Stimulated activated CD8-positive, alpha-beta memory T cell treated with anti-CD3 and anti-CD28 coated beads, Interleukin-7, amount 100 ng/mL, for 4 hours (primary cell): ENCODE data around the gene TMEM63B.
"Not testable (repeated sequence)": the region's sequence is repeated elsewhere in the genome, so short reads cannot be mapped to it uniquely, and the experiment has no call there.

ENCODE experiments used
- DNase-seq, 2 donors: peaks; one replicate each; pipeline ENCODE4 v3.0.0-alpha.2; 2020; ENCODE audit warnings: low read depth in 2 of 2

TMEM63B gene

DNA sequence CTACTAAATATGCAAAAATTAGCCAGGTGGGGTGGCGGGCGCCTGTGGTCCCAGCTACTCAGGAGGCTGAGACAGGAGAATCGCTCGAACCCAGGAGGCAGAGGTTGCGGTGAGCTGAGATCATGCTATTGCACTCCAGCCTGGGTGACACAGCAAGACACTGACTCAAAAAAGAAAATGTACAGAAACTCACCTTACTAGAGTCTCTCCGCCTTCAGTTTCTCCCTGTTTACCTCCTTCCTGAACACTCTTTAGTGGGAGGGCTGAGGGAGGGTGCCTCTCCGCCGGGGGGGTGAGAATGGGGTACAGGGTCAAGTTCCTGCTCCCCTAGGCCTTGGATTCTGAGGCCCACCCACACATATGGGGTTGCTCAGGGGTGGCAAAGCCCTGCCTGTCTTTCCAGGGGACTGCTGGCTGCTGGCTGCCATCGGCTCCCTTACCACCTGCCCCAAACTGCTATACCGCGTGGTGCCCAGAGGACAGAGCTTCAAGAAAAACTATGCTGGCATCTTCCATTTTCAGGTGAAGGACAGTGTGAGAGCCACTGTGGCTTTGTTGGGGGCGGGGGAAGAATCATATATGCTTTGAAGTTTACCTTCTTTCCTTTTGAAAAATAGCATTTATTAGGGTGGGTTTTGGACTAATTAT, 44.7 kb downstream of the TMEM63B start:
- no peak for DNase-seq

DNA sequence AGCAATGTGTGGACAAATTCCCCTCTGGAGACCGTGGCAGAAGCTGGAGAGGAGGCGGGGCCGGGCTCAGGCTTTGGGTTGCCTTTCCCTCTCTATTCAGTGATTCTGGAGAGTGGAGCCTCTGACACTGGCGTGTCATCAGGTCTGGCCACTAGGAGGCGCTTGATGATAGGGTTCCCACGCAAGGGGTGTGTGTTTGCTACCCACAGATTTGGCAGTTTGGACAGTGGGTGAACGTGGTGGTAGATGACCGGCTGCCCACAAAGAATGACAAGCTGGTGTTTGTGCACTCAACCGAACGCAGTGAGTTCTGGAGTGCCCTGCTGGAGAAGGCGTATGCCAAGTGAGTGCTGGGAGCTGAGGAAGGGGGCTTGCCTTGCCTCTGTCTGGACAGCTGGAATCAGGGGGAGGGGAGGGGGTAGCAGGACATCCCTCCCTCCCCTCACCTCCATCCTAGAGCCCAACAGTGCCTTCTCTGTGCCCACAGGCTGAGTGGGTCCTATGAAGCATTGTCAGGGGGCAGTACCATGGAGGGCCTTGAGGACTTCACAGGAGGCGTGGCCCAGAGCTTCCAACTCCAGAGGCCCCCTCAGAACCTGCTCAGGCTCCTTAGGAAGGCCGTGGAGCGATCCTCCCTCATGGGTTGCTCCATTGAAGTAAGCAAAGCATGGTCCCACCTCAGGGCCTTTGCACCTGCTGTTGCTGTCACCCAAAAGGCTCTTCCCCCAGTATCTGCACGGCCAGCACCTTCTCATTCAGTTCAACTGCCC, 45.6 kb downstream of the TMEM63B start:
- DNase-seq, result peak; percentile 60 to 63

DNA sequence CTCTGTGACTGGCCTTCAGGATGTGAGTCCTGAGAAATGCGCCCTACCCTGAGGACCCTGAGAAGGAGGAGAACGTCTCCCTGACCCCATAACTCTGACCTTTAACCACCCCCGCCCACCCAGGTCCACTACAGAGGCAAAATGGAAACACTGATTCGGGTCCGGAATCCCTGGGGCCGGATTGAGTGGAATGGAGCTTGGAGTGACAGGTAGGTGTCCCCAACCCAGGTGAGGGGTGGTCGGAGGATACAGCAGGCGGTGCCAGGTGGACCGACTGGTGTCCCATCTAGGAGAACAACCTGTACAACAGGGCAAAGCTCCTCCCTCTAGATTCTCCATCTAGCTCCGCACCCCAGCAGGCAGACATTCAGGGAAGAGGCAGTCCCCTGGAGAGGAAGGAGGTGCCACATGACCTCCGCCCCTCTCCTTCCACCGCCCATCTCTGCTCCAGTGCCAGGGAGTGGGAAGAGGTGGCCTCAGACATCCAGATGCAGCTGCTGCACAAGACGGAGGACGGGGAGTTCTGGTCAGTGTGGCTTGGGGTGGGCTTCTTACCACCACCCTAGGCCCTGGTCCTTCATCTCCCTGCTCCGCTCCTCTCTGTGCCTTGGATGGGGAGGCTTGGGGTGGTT, 48.9 kb downstream of the TMEM63B start:
- DNase-seq, result no peak

DNA sequence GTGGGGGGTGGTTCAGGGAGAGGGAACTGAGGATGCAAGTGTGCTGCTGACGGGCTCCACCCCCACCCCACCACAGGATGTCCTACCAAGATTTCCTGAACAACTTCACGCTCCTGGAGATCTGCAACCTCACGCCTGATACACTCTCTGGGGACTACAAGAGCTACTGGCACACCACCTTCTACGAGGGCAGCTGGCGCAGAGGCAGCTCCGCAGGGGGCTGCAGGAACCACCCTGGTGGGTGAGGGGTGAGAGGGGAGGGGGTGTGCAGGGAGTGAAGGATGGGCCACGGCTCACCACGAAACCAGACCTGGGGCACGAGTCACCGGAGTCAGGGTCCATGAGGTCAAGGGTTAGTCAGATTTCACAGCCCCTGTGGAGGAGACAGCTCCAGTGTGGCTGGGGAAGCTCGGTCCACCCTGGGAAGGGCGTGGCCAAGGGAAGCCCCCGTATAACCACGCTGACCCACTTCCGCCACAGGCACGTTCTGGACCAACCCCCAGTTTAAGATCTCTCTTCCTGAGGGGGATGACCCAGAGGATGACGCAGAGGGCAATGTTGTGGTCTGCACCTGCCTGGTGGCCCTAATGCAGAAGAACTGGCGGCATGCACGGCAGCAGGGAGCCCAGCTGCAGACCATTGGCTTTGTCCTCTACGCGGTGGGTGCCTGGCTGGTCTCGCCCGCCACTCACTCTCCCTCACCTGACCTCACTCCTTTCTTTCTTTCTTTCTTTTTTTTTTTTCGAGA, 49.6 kb downstream of the TMEM63B start:
- DNase-seq, result peak; percentile 3 to 24

DNA sequence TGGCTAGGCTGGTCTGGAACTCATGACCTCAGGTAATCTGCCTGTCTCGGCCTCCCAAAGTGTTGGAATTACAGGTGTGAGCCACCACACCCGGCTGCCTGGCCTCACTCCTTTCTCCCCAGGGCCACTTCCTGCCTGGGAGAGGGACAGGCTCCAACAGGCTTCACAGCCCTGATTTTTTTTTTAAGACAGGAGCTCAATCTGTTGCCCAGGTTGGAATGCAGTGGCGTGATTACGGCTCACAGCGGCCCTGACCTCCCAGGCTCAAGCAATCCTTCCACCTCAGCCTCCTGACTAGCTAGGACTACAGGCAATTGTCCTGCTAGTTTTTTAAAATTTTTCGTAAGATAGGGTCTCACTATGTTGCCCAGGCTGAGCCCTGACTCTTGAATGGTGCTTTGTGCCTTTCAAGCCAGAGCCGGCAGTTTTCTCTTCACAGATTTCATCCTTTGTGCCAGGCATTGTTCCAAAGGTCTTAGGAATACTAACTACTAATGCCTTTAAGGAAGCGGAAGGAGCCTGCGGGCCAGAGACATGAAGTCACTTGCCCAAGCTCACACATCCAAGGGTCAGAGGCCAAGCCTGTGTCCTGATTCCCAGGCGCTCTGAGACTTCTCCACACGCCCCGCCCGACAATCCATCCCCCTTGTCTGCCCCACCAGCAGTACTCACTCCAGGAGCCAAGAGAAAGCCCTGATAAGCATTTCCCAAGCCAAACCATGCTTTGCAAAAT, 50.5 kb downstream of the TMEM63B start:
- no peak for DNase-seq

DNA sequence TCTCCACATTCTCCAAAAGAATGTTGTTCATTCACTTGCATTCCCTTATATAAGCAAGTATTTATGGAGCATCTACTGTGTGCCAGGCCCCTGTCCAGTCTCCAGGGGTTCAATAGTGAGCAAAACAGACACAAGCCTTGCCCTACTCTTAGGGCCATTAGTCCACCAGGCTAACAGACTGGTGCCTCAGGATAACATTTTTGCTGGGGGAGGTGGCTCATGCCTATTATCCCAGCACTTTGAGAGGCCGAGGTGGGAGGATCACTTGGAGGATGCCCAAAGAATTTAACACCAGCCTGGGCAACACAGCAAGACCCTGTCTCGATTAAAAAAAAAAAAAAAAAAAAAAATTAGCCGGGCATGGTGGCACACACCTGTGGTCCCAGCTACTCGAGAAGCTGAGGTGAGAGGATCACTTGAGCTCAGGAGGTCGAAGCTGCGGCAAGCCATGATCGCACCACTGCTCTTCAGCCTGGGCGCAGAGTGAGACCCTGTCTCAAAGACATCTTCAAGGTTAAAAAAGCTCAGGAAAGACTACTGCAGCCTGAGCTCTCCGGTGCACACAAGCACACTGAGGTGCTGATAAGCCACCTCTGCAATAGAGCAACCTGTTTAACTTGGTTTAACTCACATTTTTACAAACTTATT, 51.2 kb downstream of the TMEM63B start:
- no peak for DNase-seq

DNA sequence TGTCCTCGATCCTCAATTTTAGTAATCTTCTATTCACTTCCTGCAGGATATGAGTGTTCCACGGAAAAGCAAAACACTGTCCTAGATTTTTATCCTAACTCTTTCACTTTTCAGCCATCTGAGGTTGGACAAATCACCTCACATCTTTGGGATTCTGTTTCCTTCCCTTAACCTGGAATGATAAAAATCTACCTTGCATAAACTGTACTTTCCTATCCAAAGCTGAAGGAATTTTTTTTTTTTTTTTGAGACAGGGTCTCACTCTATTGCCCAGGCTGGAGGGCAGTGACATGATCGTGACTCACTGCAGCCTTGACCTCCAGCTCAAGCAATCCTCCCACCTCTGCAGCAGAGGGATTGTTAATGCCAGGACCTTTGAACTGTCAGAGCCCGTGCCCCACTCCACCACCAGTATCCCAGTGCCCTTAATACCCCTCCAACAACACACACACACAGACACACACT, 51.8 kb downstream of the TMEM63B start:
- no peak for DNase-seq

DNA sequence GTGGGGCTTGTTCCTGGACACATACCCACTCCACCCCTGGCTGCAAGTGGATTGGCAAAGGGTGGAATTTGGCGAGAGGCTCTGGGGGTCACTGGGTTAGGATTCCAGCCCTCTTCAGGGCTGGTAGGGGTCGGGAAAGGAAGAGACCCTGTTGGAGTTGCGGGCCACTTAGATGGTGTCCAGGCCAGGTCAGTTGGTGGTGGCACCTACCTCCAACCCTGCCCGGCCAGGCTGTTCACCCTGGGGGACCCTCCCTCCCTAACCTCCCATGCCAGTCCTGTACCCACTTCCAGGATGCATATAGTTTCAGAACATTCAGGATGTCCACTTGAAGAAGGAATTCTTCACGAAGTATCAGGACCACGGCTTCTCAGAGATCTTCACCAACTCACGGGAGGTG, 52.3 kb downstream of the TMEM63B start:
- DNase-seq, result no peak

DNA sequence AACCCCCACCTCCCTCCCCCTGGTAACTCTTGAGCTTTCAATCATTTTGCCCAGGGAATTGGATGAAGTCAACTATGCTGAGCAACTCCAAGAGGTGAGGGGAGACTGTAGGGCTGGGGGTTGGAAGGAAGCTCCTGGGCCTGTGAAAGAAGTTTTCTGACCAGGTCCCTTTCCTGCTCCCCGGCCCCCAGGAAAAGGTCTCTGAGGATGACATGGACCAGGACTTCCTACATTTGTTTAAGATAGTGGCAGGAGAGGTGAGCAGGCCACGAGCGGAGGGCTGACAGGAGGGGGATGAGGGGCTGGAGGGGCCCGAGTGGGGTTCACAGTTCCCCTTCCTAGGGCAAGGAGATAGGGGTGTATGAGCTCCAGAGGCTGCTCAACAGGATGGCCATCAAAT, 53.1 kb downstream of the TMEM63B start:
- no peak for DNase-seq

DNA sequence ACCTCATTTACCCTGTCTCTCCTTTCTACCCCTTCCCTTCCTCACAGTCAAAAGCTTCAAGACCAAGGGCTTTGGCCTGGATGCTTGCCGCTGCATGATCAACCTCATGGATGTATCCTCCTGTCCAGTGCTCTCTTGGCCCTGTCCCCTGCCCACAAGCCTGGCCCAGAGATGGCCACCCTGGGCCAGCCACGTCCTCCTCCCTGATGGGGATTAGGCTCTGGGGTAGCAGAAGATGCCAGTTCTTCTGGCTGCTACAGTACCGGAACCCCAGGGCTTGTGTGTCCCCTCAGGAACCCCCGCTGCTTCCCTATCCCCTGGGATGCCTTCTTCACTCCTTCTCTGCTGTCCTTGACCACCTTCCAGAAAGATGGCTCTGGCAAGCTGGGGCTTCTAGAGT, 53.5 kb downstream of the TMEM63B start:
- no peak for DNase-seq

DNA sequence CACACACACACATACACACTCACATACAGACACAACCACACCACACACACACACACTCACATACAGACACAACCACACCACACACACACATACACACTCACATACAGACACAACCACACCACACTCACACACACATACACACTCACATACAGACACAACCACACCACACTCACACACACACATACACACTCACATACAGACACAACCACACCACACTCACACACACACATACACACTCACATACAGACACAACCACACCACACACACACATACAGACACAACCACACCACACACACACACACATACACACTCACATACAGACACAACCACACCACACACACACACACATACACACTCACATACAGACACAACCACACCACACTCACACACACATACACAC, 54.4 kb downstream of the TMEM63B start:
- not testable (repeated sequence) for DNase-seq

DNA sequence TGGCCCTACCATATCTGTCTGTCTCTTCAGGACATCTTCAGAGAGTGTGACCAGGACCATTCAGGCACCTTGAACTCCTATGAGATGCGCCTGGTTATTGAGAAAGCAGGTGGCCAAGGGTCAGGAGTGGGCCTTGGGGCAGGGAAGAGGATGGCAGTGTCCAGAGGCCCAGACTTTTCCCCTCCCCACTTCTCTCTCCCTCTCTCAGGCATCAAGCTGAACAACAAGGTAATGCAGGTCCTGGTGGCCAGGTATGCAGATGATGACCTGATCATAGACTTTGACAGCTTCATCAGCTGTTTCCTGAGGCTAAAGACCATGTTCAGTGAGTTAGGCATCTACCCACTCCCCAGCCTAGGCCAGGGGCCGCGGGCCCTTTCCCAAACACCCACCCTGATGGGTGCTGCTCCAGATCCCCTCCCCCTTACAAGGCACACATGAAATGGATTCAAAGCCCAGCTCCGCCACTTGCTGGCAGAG, 55.6 kb downstream of the TMEM63B start:
- no peak for DNase-seq

DNA sequence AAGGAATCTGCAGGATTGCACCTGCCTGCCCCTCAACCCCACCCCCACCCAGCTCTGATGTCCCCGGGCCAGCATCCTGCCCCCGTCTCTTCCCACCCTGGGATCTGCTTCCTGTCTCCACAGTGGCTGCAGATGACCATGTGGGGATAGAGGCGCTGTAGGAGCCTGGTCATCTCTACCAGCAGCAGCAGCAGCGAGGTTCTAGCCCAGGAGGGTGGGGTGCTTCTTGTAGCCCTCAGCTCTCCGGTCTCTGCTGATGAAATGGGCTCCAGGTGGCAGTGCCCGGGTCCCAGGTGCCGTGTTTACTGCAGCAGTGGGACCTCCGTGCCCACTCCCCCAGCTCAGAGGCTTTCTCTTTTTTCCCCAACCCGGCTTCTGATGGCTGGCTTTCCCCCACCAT, 56.4 kb downstream of the TMEM63B start:
- DNase-seq, result no peak

DNA sequence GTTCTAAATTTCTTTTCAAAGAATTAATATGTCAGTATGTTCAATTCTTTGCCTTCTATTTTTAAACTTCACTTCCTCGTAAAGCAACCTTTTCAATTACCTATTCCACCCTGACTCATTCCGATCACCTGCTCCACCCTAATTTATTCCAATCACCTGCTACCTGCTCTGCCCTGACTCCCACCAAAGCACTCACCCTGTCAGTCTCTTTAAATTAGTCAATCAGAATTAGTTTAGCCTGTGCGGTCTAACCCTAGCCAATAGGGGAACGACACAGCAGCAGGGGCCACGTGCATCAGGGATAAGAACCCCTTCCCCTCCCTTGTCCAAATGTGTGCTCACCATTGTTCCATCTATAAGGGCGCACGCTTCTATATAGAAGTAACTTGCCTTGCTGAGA, 58.0 kb downstream of the TMEM63B start:
- not testable (repeated sequence) for DNase-seq

DNA sequence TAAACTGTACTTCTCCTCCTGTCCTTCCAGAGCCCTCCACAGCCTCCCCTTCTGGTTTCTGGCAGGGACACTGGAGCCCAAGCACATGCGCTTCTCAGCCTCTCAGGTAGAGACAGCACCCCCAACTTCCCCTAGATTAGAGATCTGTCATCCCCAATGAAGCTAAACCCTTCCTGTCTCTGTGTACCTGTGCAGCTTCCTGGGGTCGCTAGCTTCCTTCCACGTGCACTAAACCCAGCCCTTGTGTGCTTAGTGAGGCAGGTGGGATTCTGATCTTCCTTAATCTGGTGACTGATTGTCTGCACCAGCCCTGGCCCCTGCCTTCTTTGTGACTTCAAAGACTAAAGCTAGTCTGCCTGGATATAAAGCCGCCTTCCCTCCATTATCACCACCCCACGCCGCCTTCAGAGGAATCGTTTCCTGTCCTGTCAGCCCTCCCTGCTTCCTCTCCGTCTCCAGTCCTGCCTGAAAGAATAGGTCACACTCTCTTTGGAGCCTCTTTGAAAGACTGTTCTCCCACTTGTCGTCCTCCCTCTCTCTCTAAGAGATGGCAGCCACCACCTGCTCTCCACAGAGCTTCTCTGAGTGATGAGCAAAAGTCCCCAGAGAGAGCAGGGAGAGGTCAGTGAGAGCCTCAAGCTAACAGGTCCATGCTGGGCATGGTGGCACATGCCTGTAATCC, 58.7 kb downstream of the TMEM63B start:
- no peak for DNase-seq

DNA sequence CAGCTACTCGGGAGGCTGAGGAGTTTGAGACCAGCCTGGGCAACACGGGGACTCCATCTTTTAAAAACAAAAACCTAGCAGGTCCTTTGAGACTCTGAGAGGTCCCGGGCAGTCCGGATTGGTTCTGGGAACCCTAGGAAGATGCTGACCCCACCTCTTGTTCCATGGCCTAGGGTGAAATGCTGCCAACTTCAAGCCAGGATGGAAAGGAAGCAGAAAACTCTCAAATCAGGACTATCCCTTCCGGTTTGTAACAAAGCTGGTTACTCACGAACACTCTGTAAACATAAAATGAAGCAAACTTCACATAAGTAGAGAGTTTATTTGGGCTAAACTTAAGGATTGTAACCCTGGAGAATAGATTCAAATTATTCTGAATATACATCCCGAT, 59.3 kb downstream of the TMEM63B start:
- DNase-seq, result no peak

DNA sequence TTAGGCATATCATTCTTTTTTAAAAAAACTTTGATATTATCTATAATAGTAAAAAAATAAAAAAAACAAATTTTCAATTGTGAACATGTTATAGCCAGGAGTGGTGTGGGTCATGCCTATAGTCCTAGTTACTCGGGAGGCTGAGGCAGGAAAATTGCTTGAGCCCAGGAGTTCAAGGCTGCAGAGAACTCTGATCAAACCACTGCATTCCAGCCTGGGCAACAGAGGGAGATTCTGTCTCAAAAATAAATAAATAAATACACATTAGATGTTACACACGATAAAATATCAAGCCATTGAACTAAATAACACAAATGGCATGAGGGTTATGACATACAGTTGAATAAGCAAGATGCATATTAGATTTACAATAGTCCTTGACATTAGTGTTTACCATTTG, 61.5 kb downstream of the TMEM63B start:
- no peak for DNase-seq

DNA sequence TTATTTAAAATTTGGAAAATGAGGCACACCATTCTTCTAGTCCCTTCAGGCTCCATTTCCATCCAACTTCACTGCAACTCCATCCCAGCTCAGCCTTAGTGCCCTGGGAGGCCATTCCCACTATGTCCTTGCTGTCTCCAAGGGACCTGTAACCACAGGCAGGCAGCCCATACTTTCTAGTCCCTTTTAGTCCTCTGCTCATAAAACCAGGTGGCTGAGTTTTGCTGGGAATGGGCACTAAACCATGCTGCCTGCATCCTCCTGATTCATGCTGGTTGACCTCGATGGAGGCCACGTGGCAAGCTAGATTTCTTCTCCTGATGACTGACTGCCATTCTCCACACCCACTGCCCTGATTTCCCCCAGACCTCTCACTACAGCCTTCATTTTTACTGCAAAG, 61.9 kb downstream of the TMEM63B start:
- no peak for DNase-seq

DNA sequence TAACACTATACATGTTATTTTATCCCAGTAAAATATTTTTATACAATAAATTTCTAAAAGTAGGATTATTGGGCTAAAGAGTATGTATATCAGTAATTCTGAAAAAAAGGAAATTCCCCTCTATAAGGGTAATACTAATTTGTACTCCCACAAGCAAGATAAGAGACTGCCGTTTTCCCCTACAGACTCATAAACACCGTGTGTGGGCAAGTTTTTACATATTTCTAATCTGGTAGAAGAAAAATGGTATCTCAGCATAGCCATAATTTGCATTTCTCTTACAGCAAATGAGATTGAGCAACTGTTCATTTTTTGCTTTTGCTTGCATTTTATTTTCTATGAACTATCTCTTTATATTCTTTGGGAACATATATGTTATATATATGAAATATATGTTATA, 63.4 kb downstream of the TMEM63B start:
- no peak for DNase-seq

DNA sequence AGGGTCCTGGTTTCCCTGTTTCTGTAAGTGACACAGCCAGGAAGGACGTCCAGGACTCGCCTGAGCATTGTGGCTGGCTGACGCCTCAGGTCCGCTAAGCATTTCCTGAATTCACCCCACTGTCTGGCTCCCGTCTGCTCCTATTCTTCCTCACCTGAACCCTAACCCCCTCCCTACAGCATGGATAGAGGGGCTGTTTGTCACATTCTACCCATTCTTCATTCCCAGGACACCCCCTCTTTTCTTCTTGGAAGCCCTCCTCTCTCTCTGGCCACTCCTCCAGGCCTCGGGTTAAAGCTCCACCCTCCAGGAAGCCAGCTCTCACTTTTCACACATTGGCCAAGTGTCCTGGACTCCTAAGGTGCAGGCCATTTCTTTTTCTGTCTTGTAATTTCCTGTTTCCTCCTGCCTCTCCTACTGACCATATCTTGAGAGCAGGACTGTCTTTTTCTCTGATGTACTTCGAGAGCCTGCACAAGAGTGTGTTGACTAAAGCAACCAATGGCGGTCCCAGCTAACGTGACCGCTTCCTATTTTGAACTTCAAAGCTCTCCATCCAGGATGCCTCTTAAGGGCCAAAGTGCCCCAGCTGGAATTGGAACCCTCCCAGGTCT, 65.2 kb downstream of the TMEM63B start:
- no peak for DNase-seq
